Parathyroid adenoma (tissue), 2 donors: ENCODE results near the gene SBF2.

Experiments used
- H2AFZ ChIP-seq: fragments of 300-600 bp; sonication (generic); one replicate; pipeline ENCODE4 v1.7.0; 2017; ENCODE audit warnings: antibody characterized with exemption, mild to moderate bottlenecking
- H3K27ac ChIP-seq: fragments of 300-600 bp; sonication (generic); one replicate; pipeline ENCODE4 v1.7.0; 2017
- H3K27me3 ChIP-seq: fragments of 300-600 bp; sonication (generic); one replicate; pipeline ENCODE4 v1.7.0; 2017; ENCODE audit warnings: low read length; ENCODE audit not compliant: control insufficient read depth, insufficient read depth
- H3K36me3 ChIP-seq: fragments of 300-600 bp; sonication (generic); one replicate; pipeline ENCODE4 v1.7.0; 2017; ENCODE audit warnings: low read length; ENCODE audit not compliant: control insufficient read depth, insufficient read depth
- H3K4me1 ChIP-seq: fragments of 300-600 bp; sonication (generic); one replicate; pipeline ENCODE4 v1.7.0; 2017; ENCODE audit warnings: control low read depth
- H3K4me2 ChIP-seq: fragments of 300-600 bp; sonication (generic); one replicate; pipeline ENCODE4 v1.7.0; 2017; ENCODE audit warnings: low read length
- H3K4me3 ChIP-seq: fragments of 300-600 bp; sonication (generic); one replicate; pipeline ENCODE4 v1.7.0; 2017; ENCODE audit warnings: low read depth, low read length
- H3K79me2 ChIP-seq: fragments of 300-600 bp; sonication (generic); one replicate; pipeline ENCODE4 v1.7.0; 2017; ENCODE audit warnings: control low read depth
- H3K9ac ChIP-seq: fragments of 300-600 bp; sonication (generic); one replicate; pipeline ENCODE4 v1.7.0; 2017; ENCODE audit warnings: mild to moderate bottlenecking
- H3K9me3 ChIP-seq: fragments of 300-600 bp; sonication (generic); one replicate; pipeline ENCODE4 v1.7.0; 2017; ENCODE audit warnings: low read length; ENCODE audit not compliant: control insufficient read depth
- CTCF ChIP-seq: fragments of 300-600 bp; sonication (generic); IDR thresholded peaks from one replicate; pipeline ENCODE4 v1.7.0; 2017; ENCODE audit warnings: antibody characterized with exemption, mild to moderate bottlenecking
- donor health status: primary hyperparathyroidism.

SBF2 gene

GRCh38 chr11:9752091-9752490, 541.9 kb downstream of the SBF2 start:
- Histone ChIP-seq H3K79me2 (no peaks in the 10 kb centered on the region), H2AFZ (no peak overlapping the region), H3K9ac (no peak overlapping the region), H3K4me3 (no peak overlapping the region), H3K36me3 (no peaks in the 10 kb centered on the region), H3K27me3 (no peaks in the 10 kb centered on the region), H3K4me2 (no peak overlapping the region), H3K9me3 (no peaks in the 10 kb centered on the region), H3K4me1 (no peaks in the 10 kb centered on the region), H3K27ac (no peak overlapping the region)
- no peak for TF ChIP-seq CTCF

GRCh38 chr11:9750551-9750950, 543.5 kb downstream of the SBF2 start:
- H2AFZ ChIP-seq: no peak overlapping the region
- no peak overlapping the region for H3K9ac ChIP-seq
- H3K27me3 ChIP-seq: no peaks in the 10 kb centered on the region
- no peaks in the 10 kb centered on the region for H3K79me2 ChIP-seq
- H3K9me3 ChIP-seq: no peaks in the 10 kb centered on the region
- H3K27ac ChIP-seq: no peak overlapping the region
- no peaks in the 10 kb centered on the region for H3K36me3 ChIP-seq
- no peak overlapping the region for H3K4me3 ChIP-seq
- H3K4me2 ChIP-seq: no peak overlapping the region
- no peaks in the 10 kb centered on the region for H3K4me1 ChIP-seq
- no peak for TF ChIP-seq CTCF

GRCh38 chr11:9748361-9748970, 545.6 kb downstream of the SBF2 start:
- H3K36me3 ChIP-seq: no peaks in the 10 kb centered on the region
- no peaks in the 10 kb centered on the region for H3K27me3 ChIP-seq
- H2AFZ ChIP-seq: no peak overlapping the region
- no peaks in the 10 kb centered on the region for H3K4me1 ChIP-seq
- TF ChIP-seq CTCF: peak; percentile 62
- H3K9ac ChIP-seq: no peak overlapping the region
- H3K4me2 ChIP-seq: no peak overlapping the region
- no peaks in the 10 kb centered on the region for H3K79me2 ChIP-seq
- H3K9me3 ChIP-seq: no peaks in the 10 kb centered on the region
- H3K4me3 ChIP-seq: no peak overlapping the region
- no peak overlapping the region for H3K27ac ChIP-seq

DNA sequence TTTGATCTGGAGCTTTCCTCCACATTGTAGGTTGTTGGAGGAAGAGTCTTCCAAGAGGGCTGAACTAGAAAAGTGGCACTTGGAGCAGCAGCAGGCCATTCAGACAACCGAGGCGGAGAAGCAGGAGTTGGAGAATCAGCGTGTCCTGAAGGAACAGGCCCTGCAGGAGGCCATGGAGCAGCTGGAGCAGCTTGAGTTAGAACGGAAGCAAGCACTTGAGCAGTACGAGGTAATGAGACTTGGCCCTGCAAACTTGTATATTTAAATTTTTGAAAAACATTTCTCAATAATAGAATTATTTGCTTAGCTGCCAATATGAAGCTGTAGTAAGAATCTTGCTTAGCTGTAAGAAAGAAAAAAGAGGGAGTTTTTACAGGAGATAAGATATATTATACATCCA, 546.2 kb downstream of the SBF2 start:
- no peak overlapping the region for H3K9ac ChIP-seq
- no peaks in the 10 kb centered on the region for H3K27me3 ChIP-seq
- no peak overlapping the region for H3K4me3 ChIP-seq
- H3K36me3 ChIP-seq: no peaks in the 10 kb centered on the region
- H3K9me3 ChIP-seq: no peaks in the 10 kb centered on the region
- no peaks in the 10 kb centered on the region for H3K79me2 ChIP-seq
- H3K27ac ChIP-seq: no peak overlapping the region
- H3K4me2 ChIP-seq: no peak overlapping the region
- H3K4me1 ChIP-seq: no peaks in the 10 kb centered on the region
- H2AFZ ChIP-seq: no peak overlapping the region
- no peak for TF ChIP-seq CTCF

DNA sequence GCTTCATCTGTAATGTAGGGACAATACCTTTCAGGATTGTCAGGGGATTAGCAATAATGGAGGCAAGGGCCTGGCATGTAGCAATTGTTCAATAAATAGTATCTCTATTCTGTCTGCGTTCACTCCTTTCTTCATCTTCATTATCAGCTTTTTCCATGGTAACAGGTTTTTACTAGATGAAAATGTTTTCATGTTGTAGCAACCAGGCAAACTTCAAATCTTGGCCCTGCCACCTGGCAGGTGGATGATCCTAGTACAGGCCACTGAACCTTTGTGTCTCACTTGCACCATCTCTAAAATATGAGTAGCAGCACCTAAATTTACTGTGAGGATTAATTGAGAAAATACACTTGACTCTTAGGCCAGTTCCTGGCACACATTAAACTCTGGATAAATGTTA, 546.8 kb downstream of the SBF2 start:
- H2AFZ ChIP-seq: no peak overlapping the region
- H3K4me2 ChIP-seq: no peak overlapping the region
- H3K79me2 ChIP-seq: no peaks in the 10 kb centered on the region
- no peak for TF ChIP-seq CTCF
- no peak overlapping the region for H3K27ac ChIP-seq
- H3K36me3 ChIP-seq: no peaks in the 10 kb centered on the region
- no peaks in the 10 kb centered on the region for H3K4me1 ChIP-seq
- H3K4me3 ChIP-seq: no peak overlapping the region
- no peaks in the 10 kb centered on the region for H3K27me3 ChIP-seq
- no peaks in the 10 kb centered on the region for H3K9me3 ChIP-seq
- no peak overlapping the region for H3K9ac ChIP-seq
